Measurements from ENCODE around the gene LINS1. TPM values are rescaled to one million over a fixed set of nuclear protein-coding genes. Genes with fewer than 3 reads are reported as not detected.

The LINS1 gene
- total and polyA plus RNA-seq, 2 experiments from 2014 or later, result 11.7 to 15.4 TPM

GRCh38 chr15:100598655-100599054 lies 3.3 kb downstream of the LINS1 start:
- peaks cover 82% of the 10 kb centered on the region for H3K79me2 ChIP-seq (replicated peaks; ENCODE audit: insufficient read depth)

GRCh38 chr15:100597862-100598261 lies 4.1 kb downstream of the LINS1 start:
- no peaks in the 10 kb centered on the region for H3K9me3 Mint-ChIP-seq
- Histone ChIP-seq H3K79me2 (replicated peaks; ENCODE audit: insufficient read depth) (peaks cover 86% of the 10 kb centered on the region), H4K20me1 (replicated peaks; ENCODE audit: insufficient read depth) (peaks cover 22% of the 10 kb centered on the region), H2AFZ (no peak overlapping the region), H3K4me3 (no peak overlapping the region), H3K9me2 (ENCODE audit: insufficient read depth) (no peaks in the 10 kb centered on the region), H3F3A (replicated peaks; ENCODE audit: low read depth) (no peaks in the 10 kb centered on the region), H3K4me2 (no peak overlapping the region), H3K27ac (ENCODE audit: low read depth) (no peak overlapping the region), H3K36me3 (ENCODE audit: insufficient read depth) (no peaks in the 10 kb centered on the region), H3K4me1 (ENCODE audit: insufficient read depth) (peaks cover 5% of the 10 kb centered on the region; the same call in 1 of the 2 replicates), H3K27me3 (ENCODE audit: insufficient read depth) (no peaks in the 10 kb centered on the region)
- 0 out of 3 replicates have a peak, but pooled peaks cover 4% of the 10 kb centered on the region for H3K4me1 Mint-ChIP-seq
- H3K36me3 Mint-ChIP-seq (ENCODE audit: low read depth), result peaks cover 2% of the 10 kb centered on the region; the same call in 2 of the 3 replicates
- no peak overlapping the region for H3K27ac Mint-ChIP-seq
- no peak overlapping the region for H3K4me3 Mint-ChIP-seq
- TF ChIP-seq STAT1 (IDR thresholded peaks at IDR 0.05; ENCODE audit: unreplicated experiment) (no peak), ZNF114 (CRISPR knock-in tag; IDR thresholded peaks at IDR 0.05) (no peak), JUNB (IDR thresholded peaks at IDR 0.05; ENCODE audit: unreplicated experiment) (no peak), CREB1 (CRISPR knock-in tag; IDR thresholded peaks at IDR 0.05; ENCODE audit: low read depth) (no peak), ZNF331 (CRISPR knock-in tag; IDR thresholded peaks at IDR 0.05; ENCODE audit: low read depth) (no peak), NANOG (IDR thresholded peaks at IDR 0.05; ENCODE audit: borderline replicate concordance) (no peak), EZH2phosphoT487 (IDR thresholded peaks at IDR 0.05; ENCODE audit: unreplicated experiment) (no peak), ZNF462 (CRISPR knock-in tag; IDR thresholded peaks at IDR 0.05) (no peak)
- H3K27me3 Mint-ChIP-seq (ENCODE audit: insufficient read depth, low read depth, poor library complexity), result no peaks in the 10 kb centered on the region
- DNase-seq (ENCODE audit: low spot score) (no peak), ATAC-seq (no peak)

More at GRCh38 chr15:100598655-100599054, 3.3 kb downstream of the LINS1 start:
- no peaks in the 10 kb centered on the region for H3K9me2 ChIP-seq (ENCODE audit: insufficient read depth)
- no peak for TF ChIP-seq JUNB (IDR thresholded peaks at IDR 0.05; ENCODE audit: unreplicated experiment)
- H3K4me1 Mint-ChIP-seq, result peaks cover 11% of the 10 kb centered on the region
- no peaks in the 10 kb centered on the region for H3F3A ChIP-seq (replicated peaks; ENCODE audit: low read depth)
- H3K27me3 Mint-ChIP-seq (ENCODE audit: insufficient read depth, low read depth, poor library complexity), result peaks cover 4% of the 10 kb centered on the region
- DNase-seq (ENCODE audit: low spot score) (no peak), ATAC-seq (no peak)
- H3K27ac ChIP-seq (ENCODE audit: low read depth), result no peak overlapping the region
- H4K20me1 ChIP-seq (replicated peaks; ENCODE audit: insufficient read depth), result peaks cover 22% of the 10 kb centered on the region
- no peaks in the 10 kb centered on the region for H3K9me3 Mint-ChIP-seq
- no peaks in the 10 kb centered on the region for H3K36me3 ChIP-seq (ENCODE audit: insufficient read depth)
- no peak overlapping the region for H3K4me3 Mint-ChIP-seq
- H3K4me3 ChIP-seq, result no peak overlapping the region
- no peak overlapping the region for H3K27ac Mint-ChIP-seq
- peaks cover 9% of the 10 kb centered on the region for H3K4me1 ChIP-seq (ENCODE audit: insufficient read depth)
- no peak overlapping the region for H3K4me2 ChIP-seq
- H3K27me3 ChIP-seq (ENCODE audit: insufficient read depth), result no peaks in the 10 kb centered on the region
- H2AFZ ChIP-seq, result no peak overlapping the region
- no peaks in the 10 kb centered on the region for H3K36me3 Mint-ChIP-seq (ENCODE audit: low read depth)
